AG09309 (cell line): Measurements from ENCODE around the gene TEX10.
A peak's percentile ranks its signal among the peaks of the same experiment; 100 is the strongest.
"Not testable (repeated sequence)": the region's sequence is repeated elsewhere in the genome, so short reads cannot be mapped to it uniquely, and the experiment has no call there.

Source experiments
- DNase-seq: peaks from one replicate; pipeline ENCODE4 v3.0.0-alpha.2; 2010; ENCODE audit warnings: low read depth
- H3K4me3 ChIP-seq: 2 replicates; pipeline ENCODE4 v1.5.1; 2011; ENCODE audit warnings: mild to moderate bottlenecking, low read depth, low read length, moderate library complexity; ENCODE audit not compliant: control insufficient read depth
- TF ChIP-seq, protein P1 (sequence below): IDR thresholded peaks from 2 replicates; pipeline ENCODE4 v1.5.1; 2011; ENCODE audit warnings: mild to moderate bottlenecking, low read depth, low read length, inconsistent platforms; ENCODE audit not compliant: insufficient read depth, control insufficient read depth; ENCODE audit errors: missing control alignments

The TEX10 gene

DNA sequence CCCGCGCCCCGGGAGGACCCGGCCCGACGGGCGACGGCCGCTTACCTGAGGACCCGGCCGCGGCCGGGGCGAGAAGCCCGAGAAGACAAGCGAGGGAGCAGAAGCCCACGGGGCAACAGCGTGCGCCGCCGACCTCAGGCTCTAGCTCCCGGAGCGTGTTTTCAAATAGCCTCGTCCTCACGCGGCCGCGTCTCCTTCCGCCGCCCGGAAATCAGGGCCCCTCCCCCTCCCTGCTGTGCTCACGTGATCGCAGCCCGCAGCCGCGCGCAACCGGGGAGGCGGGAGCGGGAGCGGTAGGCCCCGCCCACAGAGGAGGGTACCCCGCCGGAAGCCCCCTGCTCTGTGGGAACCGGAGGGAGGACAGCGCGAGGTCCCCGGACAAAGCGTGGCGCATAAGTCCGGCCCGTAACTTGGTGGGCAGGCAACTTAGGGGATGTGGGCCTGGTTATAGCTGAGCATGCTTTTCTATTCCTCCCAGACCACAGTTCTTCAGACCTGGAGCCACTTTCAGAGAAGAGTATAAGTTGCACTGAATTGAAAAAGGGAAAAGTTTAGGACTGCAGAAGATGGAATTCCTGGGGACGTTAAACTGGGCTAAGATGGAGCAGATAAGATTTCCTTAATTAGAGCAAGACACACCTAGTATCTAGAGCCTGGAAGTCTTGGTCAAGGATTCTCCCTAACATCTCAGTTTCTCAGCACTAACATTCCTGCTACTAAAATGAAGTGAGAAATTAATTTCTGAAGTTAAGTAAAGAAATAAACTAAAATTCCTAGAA lies at the start of gene TEX10:
TEX10 (minus strand) TSS at position 216 of the 779 bp plus-strand sequence. CDS start 3,579 bp downstream, outside the sequence.
- peak; percentile 11 for DNase-seq
- H3K4me3 ChIP-seq, result peak within 1 kb of the TSS; percentile 83
- TF ChIP-seq, protein P1, sequence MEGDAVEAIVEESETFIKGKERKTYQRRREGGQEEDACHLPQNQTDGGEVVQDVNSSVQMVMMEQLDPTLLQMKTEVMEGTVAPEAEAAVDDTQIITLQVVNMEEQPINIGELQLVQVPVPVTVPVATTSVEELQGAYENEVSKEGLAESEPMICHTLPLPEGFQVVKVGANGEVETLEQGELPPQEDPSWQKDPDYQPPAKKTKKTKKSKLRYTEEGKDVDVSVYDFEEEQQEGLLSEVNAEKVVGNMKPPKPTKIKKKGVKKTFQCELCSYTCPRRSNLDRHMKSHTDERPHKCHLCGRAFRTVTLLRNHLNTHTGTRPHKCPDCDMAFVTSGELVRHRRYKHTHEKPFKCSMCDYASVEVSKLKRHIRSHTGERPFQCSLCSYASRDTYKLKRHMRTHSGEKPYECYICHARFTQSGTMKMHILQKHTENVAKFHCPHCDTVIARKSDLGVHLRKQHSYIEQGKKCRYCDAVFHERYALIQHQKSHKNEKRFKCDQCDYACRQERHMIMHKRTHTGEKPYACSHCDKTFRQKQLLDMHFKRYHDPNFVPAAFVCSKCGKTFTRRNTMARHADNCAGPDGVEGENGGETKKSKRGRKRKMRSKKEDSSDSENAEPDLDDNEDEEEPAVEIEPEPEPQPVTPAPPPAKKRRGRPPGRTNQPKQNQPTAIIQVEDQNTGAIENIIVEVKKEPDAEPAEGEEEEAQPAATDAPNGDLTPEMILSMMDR, result no peak

DNA sequence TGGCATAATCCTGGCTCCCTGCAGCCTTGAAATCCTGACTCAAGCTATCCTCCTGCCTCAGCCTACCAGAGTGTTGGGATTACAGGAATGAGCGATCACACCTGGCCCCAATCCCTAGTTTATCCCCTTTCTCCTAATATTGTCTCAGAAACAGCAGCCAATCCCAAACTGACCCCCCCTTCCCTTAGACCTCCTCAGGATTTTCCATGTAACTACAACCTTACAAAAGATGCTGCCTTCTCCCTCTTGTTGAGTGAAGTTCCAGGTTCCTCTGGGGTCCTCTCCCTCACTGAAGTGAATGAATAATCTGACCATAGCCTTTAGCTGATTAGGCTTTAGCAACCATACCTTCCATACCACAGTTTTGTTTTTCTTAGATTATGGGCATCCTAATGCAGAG lies 48.3 kb upstream of the TEX10 start:
- TF ChIP-seq, protein P1, result no peak
- no peak for DNase-seq
- H3K4me3 ChIP-seq, result no peak overlapping the region

DNA sequence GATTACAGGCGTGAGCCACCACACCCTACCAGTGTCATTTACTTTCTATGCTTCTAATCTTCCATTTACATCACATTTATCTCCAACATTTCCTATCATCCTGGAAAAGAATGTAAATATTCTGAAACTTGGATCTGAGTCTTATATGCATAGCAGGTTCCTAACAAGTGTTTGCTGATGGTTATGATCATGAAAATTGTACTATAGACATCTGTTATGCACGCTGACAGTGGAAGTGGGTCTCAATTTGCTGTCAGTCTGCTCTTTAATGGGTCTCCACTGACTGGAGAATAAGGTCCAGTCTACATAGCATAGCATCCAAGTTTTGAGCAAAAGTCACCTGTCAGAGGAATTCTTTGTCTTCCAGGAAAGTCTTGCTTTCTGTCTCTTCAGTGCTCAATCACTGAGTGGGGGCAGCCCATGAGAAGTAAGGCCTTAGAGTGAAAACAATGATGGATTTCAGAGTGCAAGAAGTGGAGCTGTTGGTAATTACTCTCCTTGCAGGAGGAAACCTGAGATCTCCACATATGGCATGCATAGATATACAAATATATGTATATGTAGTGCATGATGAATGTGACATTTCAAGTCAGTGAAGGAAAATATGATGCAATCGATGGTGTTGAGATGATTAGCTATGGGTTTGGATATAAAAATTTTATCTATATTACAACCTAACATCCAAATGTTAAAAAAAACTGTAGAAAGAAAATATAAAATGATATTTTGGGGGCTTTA lies 45.0 kb upstream of the TEX10 start:
- no peak for DNase-seq
- no peak overlapping the region for H3K4me3 ChIP-seq
- TF ChIP-seq, protein P1, result no peak

DNA sequence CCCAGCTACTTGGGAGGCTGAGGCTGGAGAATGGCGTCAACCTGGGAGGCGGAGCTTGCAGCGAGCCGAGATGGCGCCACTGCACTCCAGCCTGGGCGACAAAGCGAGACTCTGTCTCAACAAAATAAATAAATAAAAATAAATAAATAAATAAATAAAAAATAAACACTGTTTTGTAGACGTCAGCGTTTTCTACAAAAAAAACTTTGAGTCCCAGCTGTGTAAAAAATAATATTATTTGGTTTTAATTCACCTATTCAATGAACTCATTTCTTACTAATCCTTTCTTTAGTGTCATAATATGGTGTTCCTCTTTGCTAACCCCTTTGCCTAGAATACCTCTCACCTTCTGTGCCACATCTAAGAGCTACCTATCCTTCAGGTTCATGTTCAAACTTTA lies 44.0 kb upstream of the TEX10 start:
- TF ChIP-seq, protein P1, result no peak
- no peak overlapping the region for H3K4me3 ChIP-seq
- no peak for DNase-seq

DNA sequence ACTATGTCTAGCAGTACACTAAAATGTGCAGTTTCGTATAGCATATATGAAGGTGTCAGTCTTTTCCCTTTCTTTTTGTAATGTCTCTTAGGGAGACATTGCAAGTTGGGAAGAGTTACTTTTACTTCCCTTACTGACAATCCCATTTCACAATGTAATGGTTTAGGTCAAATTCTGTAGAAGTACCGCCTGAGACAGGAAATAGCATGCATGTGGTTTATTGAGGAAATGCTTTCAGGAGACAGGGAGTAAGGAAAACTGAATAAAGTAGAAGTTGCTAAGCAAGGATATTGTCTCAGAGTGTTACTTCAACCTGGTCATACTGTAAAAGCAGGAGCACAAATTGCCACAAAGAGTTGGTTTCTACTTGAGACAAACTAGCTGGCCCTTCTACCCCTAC lies 42.1 kb upstream of the TEX10 start:
- no peak overlapping the region for H3K4me3 ChIP-seq
- TF ChIP-seq, protein P1, result no peak
- peak; percentile 5 for DNase-seq

DNA sequence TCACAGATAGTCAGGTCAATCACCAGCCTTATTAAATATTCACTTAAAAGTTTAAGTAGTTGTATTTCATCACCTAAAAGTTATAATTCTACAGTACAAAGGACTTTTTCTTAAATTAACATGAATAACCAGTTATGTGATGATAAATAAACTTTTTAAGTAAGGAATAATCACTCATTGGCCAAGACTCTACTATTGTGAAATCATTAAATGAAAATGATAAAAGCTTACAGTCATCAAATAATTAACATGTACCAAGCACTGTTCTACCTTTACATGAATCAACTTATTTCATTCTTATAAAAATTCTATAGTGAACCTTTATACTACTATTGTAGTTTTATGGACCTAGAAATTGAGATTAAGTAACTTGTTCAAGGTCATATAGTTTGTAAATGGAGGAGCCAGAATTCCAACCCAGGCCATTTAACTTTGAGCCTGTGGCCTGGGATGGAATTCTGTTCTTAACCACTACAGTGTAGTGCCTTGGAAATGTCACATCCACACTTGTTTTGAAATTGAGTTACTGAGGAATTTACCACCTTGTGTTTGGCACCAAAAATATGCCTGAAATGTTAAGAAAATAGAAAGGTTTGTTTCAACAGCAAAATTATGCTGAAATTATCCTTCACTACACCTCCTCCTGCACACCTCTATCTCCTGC lies 41.4 kb upstream of the TEX10 start:
- no peak for DNase-seq
- TF ChIP-seq, protein P1, result no peak
- H3K4me3 ChIP-seq, result no peak overlapping the region

DNA sequence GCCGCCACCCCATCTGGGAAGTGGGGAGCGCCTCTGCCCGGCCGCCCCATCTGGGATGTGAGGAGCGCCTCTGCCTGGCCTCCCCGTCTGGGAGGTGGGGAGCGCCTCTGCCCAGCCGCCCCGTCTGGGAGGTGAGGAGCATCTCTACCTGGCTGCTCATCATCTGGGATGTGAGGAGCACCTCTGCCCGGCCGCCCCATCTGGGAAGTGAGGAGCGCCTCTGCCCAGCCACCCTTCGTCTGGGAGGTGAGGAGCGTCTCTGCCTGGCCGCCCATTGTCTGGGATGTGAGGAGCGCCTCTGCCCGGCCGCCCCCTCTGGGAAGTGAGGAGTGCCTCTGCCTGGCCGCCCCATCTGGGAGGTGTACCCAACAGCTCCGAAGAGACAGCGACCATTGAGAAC lies 40.2 kb upstream of the TEX10 start:
- H3K4me3 ChIP-seq, DNase-seq: not testable (repeated sequence)
